Neuronal stem cell (in vitro differentiated cells): Measurements from ENCODE around the gene SPRTN.

Source experiments
- DNase-seq: peaks from one replicate; pipeline ENCODE4 v3.0.0-alpha.2; 2013; ENCODE audit warnings: low spot score
- H2AFZ ChIP-seq: one replicate; pipeline ENCODE4 v1.6.1; 2013; ENCODE audit warnings: mild to moderate bottlenecking, low read length, inconsistent platforms
- H2AK5ac ChIP-seq: 2 replicates; pipeline ENCODE4 v1.6.1; 2013; ENCODE audit warnings: low read depth, mild to moderate bottlenecking, inconsistent platforms, low read length, moderate library complexity, mixed read lengths
- H2BK120ac ChIP-seq: 2 replicates; pipeline ENCODE4 v1.6.1; 2013; ENCODE audit warnings: low read depth, mild to moderate bottlenecking, inconsistent platforms, low read length, moderate library complexity, mixed read lengths
- H2BK12ac ChIP-seq: one replicate; pipeline ENCODE4 v1.6.1; 2013; ENCODE audit warnings: low read length, inconsistent platforms
- H2BK15ac ChIP-seq: 2 replicates; pipeline ENCODE4 v1.6.1; 2013; ENCODE audit warnings: mild to moderate bottlenecking, low read length, inconsistent platforms, mixed read lengths
- H2BK5ac ChIP-seq: one replicate; pipeline ENCODE4 v1.6.1; 2013; ENCODE audit warnings: inconsistent platforms, mild to moderate bottlenecking, low read length, moderate library complexity
- H3K14ac ChIP-seq: one replicate; pipeline ENCODE4 v1.6.1; 2013; ENCODE audit warnings: low read length, inconsistent platforms
- H3K18ac ChIP-seq: 2 replicates; pipeline ENCODE4 v1.6.1; 2013; ENCODE audit warnings: low read length, inconsistent platforms
- H3K23ac ChIP-seq: 2 replicates; pipeline ENCODE4 v1.6.1; 2013; ENCODE audit warnings: low read depth, mild to moderate bottlenecking, mixed read lengths, low read length, inconsistent platforms; ENCODE audit not compliant: poor library complexity
- H3K27ac ChIP-seq: replicated peaks from 3 replicates; pipeline ENCODE4 v1.5.1; 2013; ENCODE audit warnings: low read length, inconsistent platforms
- H3K27me3 ChIP-seq, 3 experiments: 2 replicates each; pipeline ENCODE4 v1.6.1; 2013; ENCODE audit warnings: low read length in 3 of 3, mild to moderate bottlenecking in 2 of 3, inconsistent platforms in 1 of 3, low read depth in 1 of 3, mixed read lengths in 1 of 3, moderate library complexity in 1 of 3; ENCODE audit not compliant: control insufficient read depth in 3 of 3, insufficient read depth in 3 of 3
- H3K36me3 ChIP-seq, 2 donors: replicated peaks in 1 of 2; 2 replicates each; pipeline ENCODE4 v1.6.1; 2013; ENCODE audit warnings: low read length in 2 of 2; ENCODE audit not compliant: control insufficient read depth in 2 of 2, insufficient read depth in 2 of 2
- H3K4ac ChIP-seq: 2 replicates; pipeline ENCODE4 v1.6.1; 2013; ENCODE audit warnings: inconsistent platforms, mild to moderate bottlenecking, low read length, moderate library complexity
- H3K4me1 ChIP-seq, 2 donors: 1 replicate in 1 of 2; 2 replicates in 1 of 2; pipeline ENCODE4 v1.6.1; 2013; ENCODE audit warnings: low read length in 2 of 2, low read depth in 1 of 2; ENCODE audit not compliant: control insufficient read depth in 2 of 2, insufficient read depth in 1 of 2
- H3K4me2 ChIP-seq: one replicate; pipeline ENCODE4 v1.6.1; 2013; ENCODE audit warnings: mild to moderate bottlenecking, low read length, inconsistent platforms; ENCODE audit not compliant: insufficient read depth, poor library complexity, severe bottlenecking
- H3K4me3 ChIP-seq, 2 donors: 2 replicates each; pipeline ENCODE4 v1.5.1; 2013; ENCODE audit warnings: low read length in 2 of 2, mild to moderate bottlenecking in 2 of 2, inconsistent platforms in 1 of 2, moderate library complexity in 1 of 2
- H3K79me1 ChIP-seq: one replicate; pipeline ENCODE4 v1.6.1; 2013; ENCODE audit warnings: low read depth, mild to moderate bottlenecking, inconsistent platforms, low read length, moderate library complexity
- H3K9ac ChIP-seq: one replicate; pipeline ENCODE4 v1.6.1; 2013; ENCODE audit warnings: mild to moderate bottlenecking, low read depth, low read length, inconsistent platforms; ENCODE audit not compliant: poor library complexity
- H3K9me3 ChIP-seq, 2 donors: replicated peaks in 1 of 2; 2 replicates each; pipeline versions ENCODE3 to v1.6.1; 2013; ENCODE audit warnings: low read length in 2 of 2, mild to moderate bottlenecking in 2 of 2, inconsistent platforms in 1 of 2, low read depth in 1 of 2, mixed read lengths in 1 of 2, moderate library complexity in 1 of 2; ENCODE audit not compliant: control insufficient read depth in 2 of 2, insufficient read depth in 1 of 2
- H4K8ac ChIP-seq: one replicate; pipeline ENCODE4 v1.6.1; 2013; ENCODE audit warnings: low read depth, mild to moderate bottlenecking, inconsistent platforms, low read length, moderate library complexity
- H4K91ac ChIP-seq: one replicate; pipeline ENCODE4 v1.6.1; 2013; ENCODE audit warnings: low read length, low read depth, mild to moderate bottlenecking, inconsistent platforms; ENCODE audit not compliant: poor library complexity
- WGBS, 2 donors: extraction: QIAGEN DNeasy Blood & Tissue Kit; methylation state at CpG; one replicate each; pipeline ENCODE4 v1.1.7; 2013; ENCODE audit warnings: missing lambda C conversion rate in 2 of 2, mixed read lengths in 1 of 2; ENCODE audit not compliant: insufficient read length in 2 of 2, insufficient replicate concordance in 1 of 2; ENCODE audit errors: extremely low coverage in 2 of 2; 5-methylcytosine and 5-hydroxymethylcytosine counted together

Gene SPRTN

DNA sequence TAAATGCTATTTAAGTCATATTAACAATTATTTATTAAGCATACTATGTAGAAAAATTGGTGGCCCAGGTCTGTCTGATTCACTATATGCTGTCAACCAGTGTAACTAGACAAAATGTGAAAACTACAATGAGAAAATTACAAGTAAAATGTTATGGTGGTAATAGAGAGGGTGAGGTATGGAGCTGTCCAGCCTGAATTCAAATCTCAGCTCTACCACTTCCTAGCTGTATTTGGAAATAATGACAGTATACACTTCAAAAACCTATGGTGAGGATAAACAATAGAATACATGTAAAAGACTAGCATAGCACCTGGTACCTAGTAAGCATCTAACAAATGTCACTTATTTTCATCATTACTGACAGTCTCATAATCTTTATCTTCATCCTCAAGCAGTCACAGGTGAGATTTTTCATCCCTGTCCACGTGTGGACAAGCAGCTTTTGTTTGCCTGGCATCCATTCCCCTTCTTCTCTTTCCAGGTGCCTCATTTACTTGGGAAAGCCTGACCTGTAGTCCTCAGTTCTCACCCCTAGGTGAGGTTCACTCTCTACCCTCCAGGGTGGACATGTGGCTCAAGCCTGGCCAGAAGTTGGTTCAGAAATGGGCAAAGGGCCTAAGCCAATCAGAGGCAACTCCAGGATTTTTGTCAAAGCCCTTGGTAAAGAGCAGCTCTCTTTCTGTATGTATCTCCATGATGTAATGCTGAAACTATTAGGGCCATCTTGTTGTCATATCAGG is 54.5 kb downstream of the SPRTN start:
- Histone ChIP-seq H4K8ac (no peak overlapping the region), H3K4me1 (peaks cover 2 to 3% of the 10 kb centered on the region in 2 donors), H2AFZ (no peak overlapping the region), H3K23ac (no peak overlapping the region), H3K4ac (no peak overlapping the region), H3K4me2 (no peak overlapping the region), H3K4me3 (no peak overlapping the region), H3K9ac (no peak overlapping the region), H3K18ac (no peak overlapping the region), H2AK5ac (no peak overlapping the region), H2BK120ac (no peak overlapping the region), H3K27me3 (no peaks in the 10 kb centered on the region), H2BK15ac (no peak overlapping the region), H2BK5ac (no peak overlapping the region), H3K14ac (no peak overlapping the region), H3K9me3 (no peaks in the 10 kb centered on the region), H3K79me1 (no peaks in the 10 kb centered on the region), H3K36me3 (no peaks in the 10 kb centered on the region), H2BK12ac (no peak overlapping the region), H3K27ac (no peak overlapping the region), H4K91ac (no peak overlapping the region)
- WGBS, 2 donors = no CpG with 5 or more reads among the region's 1 CpG
- no peak for DNase-seq

DNA sequence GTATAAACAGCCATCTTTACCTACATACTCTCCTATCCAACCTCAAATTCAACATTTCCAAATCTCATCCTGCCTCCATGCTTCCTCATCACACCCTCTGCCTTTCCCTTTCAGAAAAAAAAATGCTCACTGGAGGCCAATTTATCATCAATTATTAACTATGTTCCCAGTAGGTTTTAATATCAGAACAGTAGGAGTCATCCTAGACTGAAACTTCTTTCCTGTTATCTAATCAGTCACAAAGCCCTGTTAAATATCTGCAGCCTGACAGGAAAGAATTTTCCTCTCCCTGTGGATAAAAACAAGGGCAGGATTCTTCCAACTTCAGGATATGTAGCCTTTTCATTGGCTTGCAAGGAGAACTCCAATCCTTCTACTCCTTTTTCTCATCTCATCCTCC is 55.6 kb downstream of the SPRTN start:
- no peak for DNase-seq
- Histone ChIP-seq H3K9ac (no peak overlapping the region), H3K4me3 (no peak overlapping the region), H2AK5ac (no peak overlapping the region), H2AFZ (no peak overlapping the region), H3K4me2 (no peak overlapping the region), H4K8ac (no peak overlapping the region), H2BK15ac (no peak overlapping the region), H2BK120ac (no peak overlapping the region), H2BK5ac (no peak overlapping the region), H4K91ac (no peak overlapping the region), H3K9me3 (no peaks in the 10 kb centered on the region), H3K79me1 (no peaks in the 10 kb centered on the region), H3K4me1 (peaks cover 2 to 3% of the 10 kb centered on the region in 2 donors), H2BK12ac (no peak overlapping the region), H3K23ac (no peak overlapping the region), H3K4ac (no peak overlapping the region), H3K27me3 (no peaks in the 10 kb centered on the region), H3K14ac (no peak overlapping the region), H3K27ac (no peak overlapping the region), H3K18ac (no peak overlapping the region), H3K36me3 (no peaks in the 10 kb centered on the region)

DNA sequence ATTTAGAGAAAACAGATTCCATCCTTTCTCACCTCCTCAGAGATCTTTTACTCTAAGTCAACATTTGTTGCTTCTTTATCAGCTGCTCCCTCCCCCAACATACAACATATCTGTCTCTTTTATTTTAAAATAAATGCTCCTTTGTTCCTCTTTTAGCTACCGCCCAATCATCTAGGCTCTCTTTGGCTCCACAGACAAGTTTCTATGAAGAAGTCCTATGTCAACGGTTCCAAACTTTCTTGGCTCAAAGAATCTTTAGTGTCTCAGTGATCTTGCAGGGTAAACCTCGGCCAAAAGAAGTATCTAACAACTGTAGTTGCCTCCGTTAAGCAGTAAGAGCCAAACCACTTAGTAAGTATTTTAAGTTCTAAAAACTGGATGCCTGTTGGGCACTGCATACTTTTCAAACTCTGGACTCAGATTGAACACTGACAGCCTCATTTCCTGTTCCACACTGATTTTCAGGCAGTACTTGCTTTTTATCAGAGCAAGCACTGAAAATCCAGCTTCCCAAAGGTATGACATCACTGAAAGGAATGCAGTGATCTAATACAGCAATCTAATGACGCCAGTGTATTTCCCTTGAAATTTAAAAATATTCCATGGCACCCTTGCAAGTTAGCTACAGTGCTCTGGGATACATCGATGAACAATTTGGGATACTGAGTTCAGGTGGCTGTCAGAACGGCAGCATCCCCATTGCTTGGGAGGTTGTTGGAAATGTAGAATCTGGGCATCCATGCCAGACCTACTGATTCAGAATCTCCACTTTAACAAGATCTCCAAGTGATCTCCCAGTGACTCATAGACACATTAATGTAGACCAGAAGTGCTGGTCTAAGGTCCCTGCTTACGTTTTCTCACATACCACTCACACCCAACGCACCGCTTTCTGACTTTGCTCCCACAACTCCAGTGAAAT is 57.2 kb downstream of the SPRTN start:
- peak overlapping the region; percentile 18 for H3K27ac ChIP-seq
- no peak overlapping the region for H3K23ac ChIP-seq
- H3K27me3 ChIP-seq = no peaks in the 10 kb centered on the region
- H3K18ac ChIP-seq = no peak overlapping the region
- WGBS, 2 donors = no CpG with 5 or more reads among the region's 10 CpGs
- H3K9me3 ChIP-seq = no peaks in the 10 kb centered on the region
- H2BK15ac ChIP-seq = no peak overlapping the region
- no peak overlapping the region for H4K91ac ChIP-seq
- H3K4ac ChIP-seq = no peak overlapping the region
- no peak overlapping the region for H3K4me3 ChIP-seq
- H3K36me3 ChIP-seq = no peaks in the 10 kb centered on the region
- H2BK120ac ChIP-seq = no peak overlapping the region
- H2AK5ac ChIP-seq = no peak overlapping the region
- H3K14ac ChIP-seq = no peak overlapping the region
- no peaks in the 10 kb centered on the region for H3K79me1 ChIP-seq
- DNase-seq = no peak
- H2BK5ac ChIP-seq = no peak overlapping the region
- peaks cover 2 to 3% of the 10 kb centered on the region in 2 donors for H3K4me1 ChIP-seq
- H3K9ac ChIP-seq = no peak overlapping the region
- no peak overlapping the region for H2AFZ ChIP-seq
- no peak overlapping the region for H4K8ac ChIP-seq
- no peak overlapping the region for H3K4me2 ChIP-seq
- no peak overlapping the region for H2BK12ac ChIP-seq

DNA sequence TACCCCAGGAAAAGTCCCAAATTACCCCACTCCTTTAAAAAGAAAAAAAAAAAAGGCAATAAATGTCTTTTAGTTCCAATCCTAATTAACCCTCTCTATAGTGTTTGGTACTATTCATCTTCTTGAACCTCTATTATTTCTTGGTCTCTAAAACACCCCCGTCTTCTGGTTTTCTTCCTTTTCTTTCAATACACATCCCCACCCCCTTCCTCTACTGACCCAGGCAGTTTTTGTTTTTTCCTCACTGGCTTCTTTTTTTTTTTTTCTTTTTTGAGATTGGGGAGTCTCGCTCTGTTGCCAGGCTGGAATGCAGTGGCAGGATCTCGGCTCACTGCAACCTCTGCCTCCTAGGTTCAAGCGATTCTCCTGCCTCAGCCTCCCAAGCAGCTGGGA is 57.9 kb downstream of the SPRTN start:
- Histone ChIP-seq H3K27me3 (no peaks in the 10 kb centered on the region), H3K4ac (no peak overlapping the region), H3K4me3 (no peak overlapping the region), H2BK5ac (no peak overlapping the region), H2BK120ac (no peak overlapping the region), H3K23ac (no peak overlapping the region), H2BK15ac (no peak overlapping the region), H3K18ac (no peak overlapping the region), H3K9ac (no peak overlapping the region), H3K4me2 (no peak overlapping the region), H3K9me3 (no peaks in the 10 kb centered on the region), H3K14ac (no peak overlapping the region), H2BK12ac (no peak overlapping the region), H4K91ac (no peak overlapping the region), H4K8ac (no peak overlapping the region), H2AK5ac (no peak overlapping the region), H3K4me1 (peaks cover 2 to 3% of the 10 kb centered on the region in 2 donors), H3K36me3 (no peaks in the 10 kb centered on the region), H2AFZ (no peak overlapping the region), H3K79me1 (no peaks in the 10 kb centered on the region), H3K27ac (peak overlapping the region; percentile 18)
- no peak for DNase-seq
- no CpG with 5 or more reads among the region's 4 CpGs for WGBS, 2 donors
